Keratinocyte (primary cell): ENCODE data around the gene RRAD. TPM values are rescaled to one million over a fixed set of nuclear protein-coding genes. Genes with fewer than 3 reads are reported as not detected.

Source experiments
- DNase-seq: peaks from one replicate; pipeline ENCODE4 v3.0.0-alpha.2; 2011; ENCODE audit warnings: low read depth, missing footprints, low spot score
- FAIRE-seq: peaks from 2 replicates; lab custom pipeline; 2011; peaks lifted over from hg19 to GRCh38; lab: Jason Lieb, UNC
- H2AFZ ChIP-seq: 2 replicates; pipeline ENCODE4 v1.6.0; 2012; ENCODE audit warnings: low read length, control low read depth, inconsistent platforms; ENCODE audit not compliant: control insufficient read depth
- H3K27ac ChIP-seq: 2 replicates; pipeline ENCODE4 v1.5.1; 2011; ENCODE audit warnings: low read length; ENCODE audit not compliant: control insufficient read depth, insufficient read depth
- H3K27me3 ChIP-seq: 3 replicates; pipeline ENCODE4 v1.6.0; 2011; ENCODE audit warnings: low read length; ENCODE audit not compliant: control insufficient read depth, insufficient read depth; ENCODE audit errors: extremely low read depth
- H3K36me3 ChIP-seq, 2 experiments: 2 replicates in 1 of 2; 3 replicates in 1 of 2; pipeline ENCODE4 v1.5.1; 2011; ENCODE audit warnings: low read length in 2 of 2, mild to moderate bottlenecking in 1 of 2; ENCODE audit not compliant: control insufficient read depth in 2 of 2, insufficient read depth in 2 of 2; ENCODE audit errors: extremely low read depth in 1 of 2
- H3K4me1 ChIP-seq: 3 replicates; pipeline ENCODE4 v1.5.1; 2011; ENCODE audit warnings: low read length; ENCODE audit not compliant: control insufficient read depth, insufficient read depth; ENCODE audit errors: extremely low read depth
- H3K4me2 ChIP-seq: 3 replicates; pipeline ENCODE4 v1.6.0; 2011; ENCODE audit warnings: low read depth, low read length; ENCODE audit not compliant: control insufficient read depth, insufficient read depth; ENCODE audit errors: extremely low read depth
- H3K4me3 ChIP-seq, 3 experiments: fragments of 200-600 bp in 1 of 3; sonication (generic) in 1 of 3; 2 replicates in 2 of 3; 3 replicates in 1 of 3; pipeline ENCODE4 v1.5.1; 2011 to 2016; ENCODE audit warnings: low read length in 3 of 3, mild to moderate bottlenecking in 3 of 3, control low read depth in 2 of 3, inconsistent platforms in 1 of 3, low read depth in 1 of 3, mixed read lengths in 1 of 3, mixed run types in 1 of 3, moderate library complexity in 1 of 3; ENCODE audit not compliant: control insufficient read depth in 2 of 3, insufficient read depth in 2 of 3; ENCODE audit errors: extremely low read depth in 1 of 3
- H3K79me2 ChIP-seq: 2 replicates; pipeline ENCODE4 v1.6.0; 2012; ENCODE audit warnings: low read length; ENCODE audit not compliant: control insufficient read depth, insufficient read depth
- H3K9ac ChIP-seq: 3 replicates; pipeline ENCODE4 v1.6.0; 2011; ENCODE audit warnings: low read length; ENCODE audit not compliant: control insufficient read depth, insufficient read depth; ENCODE audit errors: extremely low read depth
- H3K9me1 ChIP-seq: 3 replicates; pipeline ENCODE4 v1.6.0; 2011; ENCODE audit warnings: low read length; ENCODE audit not compliant: control insufficient read depth, insufficient read depth; ENCODE audit errors: extremely low read depth
- H3K9me3 ChIP-seq: 2 replicates; pipeline ENCODE4 v1.5.1; 2012; ENCODE audit warnings: low read depth, low read length; ENCODE audit not compliant: control insufficient read depth
- H4K20me1 ChIP-seq: 3 replicates; pipeline ENCODE4 v1.6.0; 2011; ENCODE audit warnings: low read length; ENCODE audit not compliant: control insufficient read depth, insufficient read depth; ENCODE audit errors: extremely low read depth
- EZH2 ChIP-seq: IDR thresholded peaks from one replicate; pipeline ENCODE4 v1.6.1; 2012; ENCODE audit warnings: inconsistent platforms, mild to moderate bottlenecking, low read length, moderate library complexity
- dilution Hi-C: fragments of 300-500 bp; cut with MboI; formaldehyde crosslinking; loops from one replicate; pipeline ENCODE4 v1.7.0; 2020; ENCODE audit warnings: low sequenced_read_pairs; ENCODE audit not compliant: extremely low pct_ligation_motif_present
- polyA plus RNA-seq, 5 experiments: library from polyadenylated mRNA; depleted of rRNA in 3 of 5; stranded (reverse) in 3 of 5; stranded (forward) in 1 of 5; unstranded in 1 of 5; fragments of >200 nt; gene quantifications; 1 replicate in 1 of 5; 2 replicates in 3 of 5; 3 replicates in 1 of 5; pipeline versions ENCODE4 v1.2.1 to v1.2.3, GENCODE V29; 2011 to 2012; ENCODE audit warnings: missing spikeins in 2 of 5, low read depth in 1 of 5, low replicate concordance in 1 of 5
- TF ChIP-seq, protein P1 (sequence below), 3 experiments: IDR thresholded peaks in 1 of 3; conservative IDR thresholded peaks in 1 of 3; optimal IDR thresholded peaks in 1 of 3; 2 replicates in 2 of 3; 3 replicates in 1 of 3; pipeline versions ENCODE3 to v1.5.1; 2011; ENCODE audit warnings: low read length in 3 of 3, mild to moderate bottlenecking in 3 of 3, moderate library complexity in 2 of 3, control low read depth in 1 of 3, inconsistent platforms in 1 of 3; ENCODE audit not compliant: insufficient read depth in 2 of 3; ENCODE audit errors: extremely low read depth in 1 of 3

Gene RRAD
- polyA plus RNA-seq, 1 donor (not counting 4 experiments of a cell fraction or from before 2014, with no cell fraction given): 2.7 TPM

DNA sequence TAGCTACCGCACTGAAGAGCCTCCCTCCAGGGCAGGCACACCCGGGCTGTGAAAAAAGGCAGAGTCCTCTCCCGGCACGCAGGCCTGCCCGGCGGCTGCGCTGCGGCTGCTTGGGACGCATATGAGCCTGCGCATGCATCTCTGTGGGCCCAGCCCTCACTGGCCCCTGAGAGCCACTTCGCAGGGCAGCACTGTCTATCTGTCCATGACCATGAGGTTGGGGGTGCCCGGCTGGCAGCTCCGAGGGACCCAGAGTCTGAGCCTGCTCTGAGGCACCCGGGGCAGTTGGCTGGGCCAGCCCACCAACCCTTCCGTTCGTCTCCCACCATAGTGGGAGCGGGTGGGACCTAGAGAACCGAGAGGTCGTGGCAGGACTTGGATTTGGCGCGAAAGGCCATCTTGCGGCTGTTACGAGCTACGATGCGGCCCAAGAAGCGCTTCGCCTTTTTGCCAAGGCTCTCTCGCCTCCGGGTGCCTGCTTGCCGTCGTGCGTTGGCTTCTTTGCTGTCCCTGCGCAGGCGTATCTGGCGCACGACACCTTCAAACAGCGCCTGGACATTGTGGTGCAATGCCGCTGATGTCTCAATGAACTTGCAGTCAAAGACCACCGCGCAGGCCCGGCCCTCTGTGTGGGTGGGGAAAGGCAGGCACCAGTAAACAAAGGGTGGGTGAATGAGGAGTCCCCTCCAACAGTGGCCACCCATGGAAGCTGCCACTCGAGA, 3.4 kb downstream of the RRAD start:
- Histone ChIP-seq H3K36me3 (no peaks in the 10 kb centered on the region), H3K9me3 (no peaks in the 10 kb centered on the region), H3K9me1 (no peaks in the 10 kb centered on the region), H3K9ac (no peak overlapping the region), H3K27me3 (peaks cover 44% of the 10 kb centered on the region), H4K20me1 (no peaks in the 10 kb centered on the region), H2AFZ (no peak overlapping the region), H3K4me3 (no peak overlapping the region), H3K4me1 (peaks cover 4% of the 10 kb centered on the region), H3K4me2 (no peak overlapping the region), H3K79me2 (no peaks in the 10 kb centered on the region), H3K27ac (no peak overlapping the region)
- dilution Hi-C loops: no loop called here
- no peak for DNase-seq
- no peak for TF ChIP-seq EZH2
- TF ChIP-seq, protein P1, sequence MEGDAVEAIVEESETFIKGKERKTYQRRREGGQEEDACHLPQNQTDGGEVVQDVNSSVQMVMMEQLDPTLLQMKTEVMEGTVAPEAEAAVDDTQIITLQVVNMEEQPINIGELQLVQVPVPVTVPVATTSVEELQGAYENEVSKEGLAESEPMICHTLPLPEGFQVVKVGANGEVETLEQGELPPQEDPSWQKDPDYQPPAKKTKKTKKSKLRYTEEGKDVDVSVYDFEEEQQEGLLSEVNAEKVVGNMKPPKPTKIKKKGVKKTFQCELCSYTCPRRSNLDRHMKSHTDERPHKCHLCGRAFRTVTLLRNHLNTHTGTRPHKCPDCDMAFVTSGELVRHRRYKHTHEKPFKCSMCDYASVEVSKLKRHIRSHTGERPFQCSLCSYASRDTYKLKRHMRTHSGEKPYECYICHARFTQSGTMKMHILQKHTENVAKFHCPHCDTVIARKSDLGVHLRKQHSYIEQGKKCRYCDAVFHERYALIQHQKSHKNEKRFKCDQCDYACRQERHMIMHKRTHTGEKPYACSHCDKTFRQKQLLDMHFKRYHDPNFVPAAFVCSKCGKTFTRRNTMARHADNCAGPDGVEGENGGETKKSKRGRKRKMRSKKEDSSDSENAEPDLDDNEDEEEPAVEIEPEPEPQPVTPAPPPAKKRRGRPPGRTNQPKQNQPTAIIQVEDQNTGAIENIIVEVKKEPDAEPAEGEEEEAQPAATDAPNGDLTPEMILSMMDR (optimal IDR thresholded peaks at IDR 0.05 in 1 of 3, IDR thresholded peaks at IDR 0.05 in 1 of 3, conservative IDR thresholded peaks at IDR 0.05 in 1 of 3; ENCODE audit: extremely low read depth in 1 of 3, insufficient read depth in 2 of 3, low read length in 3 of 3): no peak
- no peak for FAIRE-seq

DNA sequence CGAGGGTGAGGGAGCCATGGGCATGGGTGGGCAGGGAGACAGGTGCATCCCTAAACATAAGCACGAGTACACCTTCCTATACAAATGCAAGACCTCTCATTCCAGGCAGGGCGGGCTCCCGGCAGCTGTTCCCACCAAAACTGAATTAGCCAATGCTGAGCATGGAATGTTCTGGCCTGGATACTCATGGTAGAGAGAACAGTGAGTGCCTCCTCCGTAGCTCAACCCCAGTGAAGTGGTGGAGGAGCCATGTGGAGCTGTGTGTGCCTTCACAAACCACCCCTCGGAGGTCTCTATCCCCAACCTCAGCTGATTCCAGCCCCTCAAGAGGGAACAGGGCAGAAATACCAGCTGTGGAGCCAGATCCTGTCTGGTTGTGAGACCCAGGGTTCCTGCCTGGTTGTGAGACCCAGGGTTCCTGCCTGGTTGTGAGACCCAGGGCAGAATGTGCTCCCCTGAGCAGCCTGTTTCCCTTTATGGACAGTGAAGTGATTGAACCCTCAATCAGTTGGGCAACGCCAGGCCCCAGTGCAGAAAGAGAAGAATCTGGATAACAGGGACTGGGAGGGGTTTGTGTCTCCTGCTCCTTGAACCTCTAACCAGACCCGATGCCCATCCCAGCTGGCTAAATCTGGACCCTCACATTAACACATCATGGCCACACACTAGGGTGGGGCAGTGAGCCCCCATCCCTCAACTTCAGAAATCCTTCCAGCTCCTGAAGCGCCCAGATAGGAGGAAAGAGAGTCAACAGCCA, 4.2 kb downstream of the RRAD start:
- no peak overlapping the region for H3K4me3 ChIP-seq

More for the DNA sequence above, 4.2 kb downstream of the RRAD start:
- Histone ChIP-seq H3K79me2 (no peaks in the 10 kb centered on the region), H4K20me1 (no peaks in the 10 kb centered on the region), H3K27ac (no peak overlapping the region), H3K9me3 (no peaks in the 10 kb centered on the region), H2AFZ (no peak overlapping the region), H3K4me2 (no peak overlapping the region), H3K9ac (no peak overlapping the region), H3K27me3 (peaks cover 44% of the 10 kb centered on the region), H3K4me1 (peaks cover 3% of the 10 kb centered on the region), H3K36me3 (no peaks in the 10 kb centered on the region), H3K9me1 (no peaks in the 10 kb centered on the region)
- DNase-seq (no peak), FAIRE-seq (no peak)
- dilution Hi-C loops: no loop called here
- TF ChIP-seq EZH2: no peak
- TF ChIP-seq, protein P1 (optimal IDR thresholded peaks at IDR 0.05 in 1 of 3, IDR thresholded peaks at IDR 0.05 in 1 of 3, conservative IDR thresholded peaks at IDR 0.05 in 1 of 3; ENCODE audit: extremely low read depth in 1 of 3, insufficient read depth in 2 of 3, low read length in 3 of 3): no peak
